Activated naive CD8-positive, alpha-beta T cell treated with anti-CD3 and anti-CD28 coated beads, Interleukin-2, amount 50 U/mL, for 16 hours (primary cell): ENCODE measurements around the gene MOK.

ENCODE experiments used
- DNase-seq: peaks from one replicate; pipeline ENCODE4 v3.0.0-alpha.2; 2020; ENCODE audit warnings: low read depth, low spot score

The MOK gene

DNA sequence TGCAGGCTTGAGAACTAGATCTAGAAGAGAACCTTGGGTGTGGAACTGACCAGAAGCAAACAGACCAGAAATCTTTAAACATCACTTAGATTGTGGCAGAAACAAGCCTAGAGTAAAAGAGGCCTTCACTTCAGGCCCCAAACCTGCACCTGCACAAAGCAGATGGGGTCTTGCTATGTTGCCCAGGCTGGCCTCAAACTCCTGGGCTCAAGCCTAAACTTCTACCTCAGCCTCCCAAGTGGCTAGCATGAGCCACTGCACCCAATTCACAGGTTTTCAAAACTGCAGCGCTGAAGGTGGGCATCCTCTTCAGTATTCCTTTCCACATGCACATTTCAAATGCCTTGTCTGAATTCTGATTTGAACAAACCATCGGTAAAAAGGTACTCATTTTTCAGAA is 19.9 kb downstream of the MOK start:
- no peak for DNase-seq

DNA sequence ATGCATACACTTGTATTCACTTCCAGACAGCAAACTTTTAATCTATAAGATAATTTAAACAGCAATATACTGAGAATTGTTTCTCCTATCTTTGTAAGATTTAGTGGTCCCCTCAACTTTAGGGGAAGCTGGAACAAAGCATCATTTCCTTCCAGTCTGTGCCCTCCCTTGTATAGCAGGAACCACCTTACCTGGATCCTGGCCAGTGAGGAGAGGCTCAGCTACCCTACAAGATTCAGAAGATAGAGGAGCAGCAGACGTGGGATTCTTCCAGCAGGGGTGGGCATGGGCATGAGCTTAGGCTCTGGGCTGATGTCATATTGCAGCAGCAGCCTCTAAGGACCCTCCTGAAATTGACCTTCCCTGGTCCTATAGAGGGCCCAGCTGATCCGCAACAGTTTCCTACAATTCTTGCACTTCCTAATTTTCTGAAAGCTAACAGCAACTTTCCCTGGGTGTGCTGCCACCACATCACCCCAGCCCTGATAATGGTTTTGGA is 21.3 kb downstream of the MOK start:
- no peak for DNase-seq

DNA sequence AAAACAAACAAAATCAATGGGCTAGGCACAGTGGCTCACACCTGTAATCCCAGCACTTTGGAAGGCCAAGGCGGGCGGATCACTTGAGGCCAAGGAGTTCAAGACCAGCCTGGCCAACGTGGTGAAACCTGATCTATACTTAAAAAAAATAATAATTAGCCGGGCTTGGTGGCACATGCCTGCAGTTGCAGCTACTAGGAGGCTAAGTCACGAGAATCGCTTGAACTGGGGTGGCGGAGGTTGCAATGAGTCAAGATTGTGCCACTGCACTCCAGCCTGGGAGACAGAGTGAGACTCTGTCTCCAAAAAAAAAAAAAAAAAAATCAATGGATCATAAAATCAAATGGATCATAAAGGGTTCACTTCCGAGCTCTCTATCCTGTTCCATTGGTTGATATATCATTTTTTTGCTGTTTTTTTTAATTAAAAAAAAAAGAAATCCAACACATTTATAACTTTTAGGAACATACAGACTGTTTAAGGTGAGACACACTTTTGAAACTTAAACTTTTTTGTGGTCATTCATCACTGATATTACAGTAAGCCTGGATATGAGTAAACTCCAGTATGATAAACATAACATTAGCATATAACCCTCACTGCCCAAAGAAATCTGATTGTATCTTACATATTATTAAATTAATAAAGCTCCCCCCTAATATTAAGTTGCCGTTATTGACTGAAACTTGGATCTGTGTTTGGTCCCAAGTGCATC is 22.1 kb downstream of the MOK start:
- no peak for DNase-seq

DNA sequence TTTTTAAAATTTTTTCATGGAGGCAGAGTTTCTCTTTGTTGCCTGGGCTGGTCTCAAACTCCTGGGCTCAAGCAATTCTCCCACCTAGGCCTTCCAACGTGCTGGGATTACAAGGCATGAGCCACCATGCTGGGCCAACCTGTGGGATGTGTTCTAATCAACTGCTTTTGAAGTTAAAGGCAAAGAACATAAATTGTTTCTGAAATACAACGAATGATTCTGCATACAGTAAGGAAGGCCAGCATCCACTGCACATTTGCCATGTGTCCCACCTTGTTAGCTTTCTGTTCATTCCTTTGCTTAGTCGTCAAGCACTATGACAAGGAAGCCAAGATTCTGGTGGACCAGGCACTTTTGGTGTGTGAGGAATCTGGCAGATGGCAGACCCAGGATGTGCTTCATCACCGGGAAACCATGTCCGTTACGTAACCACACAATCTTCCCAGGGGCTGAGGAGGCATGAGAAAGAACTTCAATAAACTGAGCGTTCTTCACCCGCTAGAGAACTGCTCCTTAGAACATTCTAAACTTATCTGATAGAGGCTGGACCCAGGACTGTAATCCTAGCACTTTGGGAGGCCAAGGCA is 24.5 kb downstream of the MOK start:
- no peak for DNase-seq

DNA sequence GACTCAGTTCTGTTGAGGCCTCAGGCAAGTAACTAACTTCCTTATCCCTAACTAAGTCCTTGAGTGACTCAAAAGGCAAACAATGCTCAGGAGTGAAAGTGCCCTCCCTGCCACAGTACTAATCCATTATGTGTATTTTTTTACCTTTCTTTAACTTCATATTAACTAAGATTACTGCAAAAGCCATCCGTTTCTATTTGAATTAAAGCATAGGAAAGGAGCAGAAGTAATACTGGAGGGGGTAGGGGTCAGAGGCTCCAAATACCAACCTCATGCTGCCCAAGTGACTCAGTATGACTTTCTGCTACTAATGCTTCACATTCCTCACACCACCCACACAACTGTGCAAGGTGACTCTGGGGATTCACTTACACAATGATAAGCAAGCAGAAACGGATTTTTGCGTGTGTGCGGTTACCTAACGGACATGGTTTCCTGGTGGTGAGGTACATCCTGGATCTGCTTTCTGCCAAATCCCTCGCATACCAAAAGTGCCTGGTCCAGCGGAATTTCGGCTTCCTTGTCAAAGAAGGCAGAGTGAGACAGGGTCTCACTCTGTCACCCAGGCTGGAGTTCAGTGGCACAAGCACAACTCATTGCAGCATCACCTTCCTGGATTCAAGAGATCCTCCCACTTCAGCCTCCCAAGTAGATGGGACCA is 25.1 kb downstream of the MOK start:
- no peak for DNase-seq

DNA sequence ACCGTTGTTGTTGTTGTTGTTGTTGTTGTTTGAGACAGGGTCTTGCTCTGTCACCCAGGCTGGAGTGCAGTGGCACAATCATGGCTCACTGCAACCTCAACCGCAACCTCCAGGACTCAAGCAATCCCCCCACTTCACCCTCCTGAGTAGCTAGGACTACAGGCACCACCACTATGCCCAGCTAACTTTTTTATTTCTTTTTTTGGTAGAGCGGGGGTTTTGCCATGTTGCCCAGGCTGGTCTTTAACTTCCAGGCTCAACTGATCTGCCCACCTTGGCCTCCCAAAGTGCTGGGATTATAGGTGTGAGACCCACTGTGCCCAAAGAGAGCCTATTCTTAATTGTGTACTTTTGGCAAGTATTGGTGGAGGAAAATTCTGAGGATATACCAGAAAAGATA is 25.7 kb downstream of the MOK start:
- DNase-seq = no peak

DNA sequence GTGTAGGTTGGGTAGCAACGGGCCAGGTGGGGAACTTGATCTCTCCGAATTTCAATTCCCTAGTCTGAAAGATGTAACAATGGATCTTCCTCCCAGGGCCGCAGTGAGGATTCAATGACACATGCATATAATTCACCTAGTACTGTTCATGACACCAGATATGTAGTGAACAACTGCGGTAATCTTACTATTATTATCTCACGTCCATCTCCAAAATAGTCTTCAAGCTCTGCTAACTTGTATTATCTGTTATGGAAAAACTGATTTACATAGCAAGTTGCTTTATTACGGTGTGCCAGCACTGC is 26.4 kb downstream of the MOK start:
- DNase-seq = no peak

DNA sequence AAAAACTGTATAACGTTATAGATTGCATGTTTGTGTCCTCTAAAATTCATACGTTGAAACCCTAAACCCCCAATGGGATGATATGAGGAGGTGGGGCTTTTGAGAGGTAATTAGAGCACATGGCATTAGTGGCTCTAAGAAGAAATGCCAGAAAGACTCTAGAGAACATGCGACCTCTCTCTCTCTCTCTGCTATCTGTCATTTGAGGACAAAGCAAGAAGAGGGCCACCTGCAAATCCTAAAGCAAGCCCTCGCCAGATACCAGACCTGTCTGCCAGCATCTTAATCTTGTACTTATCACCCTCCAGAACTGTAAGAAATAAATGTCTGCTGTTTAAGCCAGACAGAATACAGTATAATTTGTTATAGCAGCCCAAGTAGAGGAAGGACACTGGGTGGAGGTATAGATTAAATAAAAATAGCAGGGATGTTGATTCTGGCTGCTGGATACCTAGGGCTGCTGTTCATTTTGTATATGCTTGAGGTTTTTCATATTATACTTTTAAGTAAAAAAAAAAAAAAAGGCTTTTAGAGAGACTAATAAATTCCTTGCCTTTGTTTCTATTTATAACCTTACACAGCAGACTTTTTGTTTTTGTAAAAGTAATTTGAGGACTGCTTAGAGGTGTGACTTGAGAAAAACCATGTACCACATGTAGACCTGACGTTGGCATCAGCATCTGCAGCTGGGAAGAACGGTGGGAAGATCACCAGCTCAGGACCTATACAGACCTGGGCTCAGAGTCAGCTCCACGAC is 26.9 kb downstream of the MOK start:
- DNase-seq = no peak

DNA sequence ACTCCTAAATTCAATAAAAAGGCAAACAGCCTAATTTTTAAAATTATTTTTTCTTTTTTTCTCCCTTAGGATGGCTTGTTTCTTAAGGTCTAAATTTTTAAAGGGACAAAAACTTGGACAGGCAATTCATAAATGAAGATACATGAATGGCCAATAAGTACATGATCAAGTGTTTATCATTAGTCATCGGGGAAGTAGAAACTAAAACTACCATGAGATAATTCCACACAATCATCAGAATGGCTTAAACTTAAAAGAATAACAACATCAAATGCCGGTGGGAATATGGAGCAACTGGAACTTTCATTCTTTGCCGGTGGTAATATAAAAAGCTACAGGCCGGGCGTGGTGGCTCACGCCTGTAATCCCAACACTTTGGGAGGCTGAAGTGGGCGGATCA is 29.1 kb downstream of the MOK start:
- no peak for DNase-seq

DNA sequence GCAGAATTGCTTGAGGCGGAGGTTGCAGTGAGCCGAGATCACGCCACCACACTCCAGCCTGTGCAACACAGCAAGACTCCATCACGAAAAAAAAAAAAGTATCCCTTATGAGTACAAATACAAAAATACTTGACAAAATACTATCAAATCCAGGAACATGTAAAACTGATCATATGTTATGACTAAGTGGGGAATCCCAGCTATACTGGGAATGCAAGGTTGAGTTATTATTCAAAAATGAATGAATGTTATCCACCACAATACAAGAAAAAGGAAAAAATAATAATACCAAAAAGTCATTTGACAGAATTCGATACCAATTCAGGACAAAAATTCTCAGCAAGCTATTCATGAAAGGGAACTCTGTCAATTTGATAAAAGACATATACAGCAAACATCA is 32.6 kb downstream of the MOK start:
- no peak for DNase-seq

DNA sequence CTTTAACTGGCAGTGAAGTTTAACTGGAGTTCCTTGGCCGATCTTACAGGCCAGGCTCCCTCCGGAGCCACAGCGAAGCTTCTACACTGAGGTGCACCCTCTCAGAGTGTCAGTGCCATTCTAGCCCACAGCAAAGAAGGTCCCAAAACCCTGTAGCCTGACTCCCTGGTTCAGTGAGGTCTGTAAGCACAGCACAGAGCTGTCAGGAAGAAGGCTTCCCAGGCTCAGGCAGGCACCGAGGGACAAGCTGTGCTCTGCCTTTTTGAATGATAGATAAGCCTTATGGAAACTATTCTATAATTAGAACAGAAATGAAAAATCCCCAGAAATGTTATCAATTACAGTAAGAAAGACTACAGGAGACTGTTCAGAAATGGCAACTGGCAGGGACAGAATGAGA is 40.2 kb downstream of the MOK start:
- no peak for DNase-seq

DNA sequence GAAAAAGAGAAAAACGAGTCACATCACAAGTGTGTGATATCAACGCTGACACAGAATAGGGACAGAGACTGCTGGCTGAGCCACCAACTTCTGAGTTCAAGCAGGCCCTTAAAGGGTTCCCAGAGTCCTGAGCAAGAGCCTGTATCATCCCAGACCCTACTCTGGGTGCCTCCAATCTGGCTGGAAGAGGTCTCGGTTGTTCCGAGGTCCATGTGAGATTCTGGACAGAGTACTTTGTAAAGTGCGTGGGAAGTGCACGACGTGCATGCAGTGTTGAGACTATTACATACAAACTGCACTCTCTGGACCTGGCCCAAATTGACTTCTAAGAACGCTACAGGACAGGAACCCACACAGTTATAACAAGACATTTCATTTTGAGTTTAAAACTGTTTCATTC is 40.6 kb downstream of the MOK start:
- no peak for DNase-seq

DNA sequence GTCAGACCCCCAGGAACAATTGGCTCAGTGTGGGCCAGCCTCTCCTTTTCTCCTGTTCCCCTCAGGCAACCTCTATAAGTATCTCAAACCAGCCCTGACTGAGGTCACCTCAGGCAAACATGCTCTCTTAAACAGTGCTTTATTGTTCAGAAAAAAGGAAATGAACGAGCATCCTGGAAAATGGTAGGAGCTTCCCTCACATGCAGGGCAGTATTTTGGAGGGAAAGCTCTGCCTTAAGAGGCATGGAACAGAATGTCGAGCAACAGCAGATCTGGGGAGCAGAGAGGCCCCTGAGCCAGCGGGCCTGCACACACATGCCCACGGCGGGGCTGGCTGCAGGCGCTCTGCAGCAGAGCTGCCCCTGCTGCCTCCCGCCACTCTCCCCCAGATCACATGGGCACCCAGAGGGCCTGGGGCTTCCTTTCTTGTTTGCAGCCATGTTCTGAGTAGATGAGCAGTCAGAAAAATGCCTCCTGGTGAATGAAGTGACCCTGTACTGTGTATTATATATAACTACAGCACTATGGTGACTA is 42.0 kb downstream of the MOK start:
- no peak for DNase-seq

DNA sequence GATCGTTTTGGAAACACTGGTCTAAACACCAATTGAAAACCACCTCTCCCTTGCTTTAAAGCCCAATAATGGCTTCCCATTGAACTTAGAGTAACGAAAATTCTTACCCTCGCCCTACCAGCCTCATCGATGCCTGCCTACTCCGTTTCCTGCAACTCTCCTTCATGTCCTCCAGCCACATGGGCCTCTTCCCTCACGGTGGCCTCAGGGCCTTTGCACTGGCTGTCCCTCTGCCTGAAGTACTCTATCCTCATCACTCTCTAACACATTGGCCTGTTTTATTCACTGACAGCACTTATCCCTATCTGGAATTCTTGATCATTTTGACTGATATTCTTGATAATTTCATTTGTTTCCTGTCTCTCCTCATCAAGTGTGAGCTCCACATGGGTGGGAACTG is 46.8 kb downstream of the MOK start:
- no peak for DNase-seq

DNA sequence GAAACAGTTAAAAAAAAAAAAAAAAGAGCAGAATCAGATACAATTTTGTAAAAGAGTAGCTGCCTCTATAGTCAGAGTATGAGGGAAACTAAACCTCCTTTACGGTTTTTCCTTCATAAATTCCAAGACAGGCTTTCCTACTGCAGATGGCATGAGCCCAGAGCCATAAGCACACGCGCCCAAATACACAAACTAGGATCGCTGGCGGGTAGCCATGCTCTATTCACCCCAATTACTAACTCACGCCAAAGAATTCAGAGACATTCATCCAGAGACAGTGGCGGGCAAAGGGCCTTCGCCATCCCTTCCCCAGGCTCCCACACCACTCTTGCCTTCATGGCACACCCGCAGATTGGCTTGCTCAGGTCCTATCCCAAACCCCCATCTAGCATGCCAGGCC is 48.2 kb downstream of the MOK start:
- DNase-seq = no peak

DNA sequence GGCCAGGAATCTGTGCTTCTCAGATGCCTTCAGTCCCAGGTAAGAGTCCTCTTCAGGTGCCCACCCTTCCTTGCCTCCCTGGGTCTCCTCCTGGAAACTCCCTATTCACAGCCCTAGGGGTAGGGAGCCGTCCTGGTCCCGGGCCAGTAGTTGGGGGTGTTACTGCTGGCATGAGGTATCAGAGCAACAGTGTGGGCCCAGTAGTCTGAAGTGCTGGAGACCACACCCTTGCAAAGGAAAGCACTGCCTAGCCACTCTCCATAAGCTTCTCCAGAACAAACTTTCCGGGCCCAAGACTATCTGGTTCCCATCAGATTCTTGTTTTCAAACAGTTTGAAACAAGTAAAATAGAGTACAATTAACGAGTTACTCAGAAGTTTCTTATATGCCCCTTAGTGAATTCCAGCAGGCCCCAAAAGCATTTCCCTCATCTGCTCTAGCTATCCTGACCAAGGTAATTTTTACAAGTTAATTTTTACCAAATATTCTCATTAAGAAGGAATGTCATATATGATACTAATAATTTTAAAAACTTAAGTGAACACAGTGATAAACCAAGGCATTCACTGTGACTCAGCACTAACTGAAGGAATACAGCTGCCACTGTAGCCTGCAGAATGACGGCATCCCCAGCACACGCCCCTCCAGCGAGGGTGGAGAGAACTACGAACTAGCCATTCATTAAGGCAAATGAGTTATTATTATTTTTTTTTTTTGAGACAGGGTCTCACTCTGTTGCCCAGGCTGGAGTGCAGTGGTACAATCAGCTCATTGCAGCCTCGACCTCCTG is 49.4 kb downstream of the MOK start:
- DNase-seq = no peak

DNA sequence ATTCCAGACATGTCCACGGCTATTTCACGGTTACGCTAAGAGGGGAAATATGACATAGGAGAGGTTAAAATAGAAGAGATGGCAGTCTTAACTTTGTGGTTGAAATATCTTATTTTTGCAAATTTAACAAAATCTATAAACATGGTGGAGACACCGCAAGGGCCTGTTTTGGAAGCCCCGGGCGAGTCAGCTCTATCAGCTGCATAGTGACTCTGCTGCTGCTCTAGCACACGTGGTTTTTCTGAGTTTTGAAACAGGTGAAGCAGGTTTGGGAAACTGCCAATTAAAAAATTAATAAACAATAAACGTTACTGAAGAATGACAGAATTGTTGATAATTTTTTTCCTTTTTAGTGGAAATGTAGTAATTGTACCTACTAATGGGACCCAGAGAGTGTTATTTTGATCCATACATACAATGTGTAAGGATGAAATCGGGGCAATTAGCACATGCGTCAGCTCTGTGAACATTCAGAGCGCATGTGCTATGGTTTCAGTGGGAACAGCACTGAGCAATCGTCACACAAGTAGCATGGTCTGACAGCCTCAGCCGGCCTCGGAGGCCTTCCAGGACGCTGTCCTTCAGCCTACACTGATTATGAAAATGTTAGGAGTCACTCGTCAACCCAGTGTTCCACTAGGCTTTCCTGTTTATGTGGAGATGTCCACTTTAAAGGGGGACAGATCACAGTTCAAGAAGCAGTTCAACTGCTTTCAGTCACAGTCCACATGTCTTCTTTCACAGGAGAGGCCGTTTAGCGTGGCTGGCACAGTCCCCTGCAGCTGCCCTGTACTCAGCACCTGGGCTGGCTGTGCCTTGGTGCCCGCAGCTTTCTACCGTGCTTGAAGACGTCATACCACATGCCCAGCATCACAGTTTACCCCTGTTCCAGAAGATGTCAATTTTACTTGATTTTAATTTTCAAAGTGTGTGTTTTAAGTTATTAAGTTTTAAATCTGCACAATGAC is 51.8 kb downstream of the MOK start:
- no peak for DNase-seq

DNA sequence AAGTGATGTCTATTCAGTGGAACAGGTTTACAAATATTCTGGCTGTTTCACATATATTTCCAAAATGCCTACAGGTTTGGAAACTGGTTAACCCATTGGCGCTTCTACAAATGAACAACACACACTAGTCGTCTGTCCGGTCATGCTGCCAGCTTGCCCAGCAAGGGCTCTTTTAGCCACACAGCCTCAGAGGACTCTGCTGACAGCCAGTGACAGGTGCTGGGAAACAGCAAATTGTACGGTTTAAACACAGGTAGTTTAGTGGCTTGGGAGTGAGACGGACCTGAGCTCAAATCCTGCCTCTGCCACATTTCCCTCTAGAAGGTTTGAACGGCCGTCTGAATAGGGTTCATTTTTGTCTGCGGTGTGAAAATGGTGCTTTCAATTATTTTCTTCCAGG is 53.8 kb downstream of the MOK start:
- DNase-seq = no peak

DNA sequence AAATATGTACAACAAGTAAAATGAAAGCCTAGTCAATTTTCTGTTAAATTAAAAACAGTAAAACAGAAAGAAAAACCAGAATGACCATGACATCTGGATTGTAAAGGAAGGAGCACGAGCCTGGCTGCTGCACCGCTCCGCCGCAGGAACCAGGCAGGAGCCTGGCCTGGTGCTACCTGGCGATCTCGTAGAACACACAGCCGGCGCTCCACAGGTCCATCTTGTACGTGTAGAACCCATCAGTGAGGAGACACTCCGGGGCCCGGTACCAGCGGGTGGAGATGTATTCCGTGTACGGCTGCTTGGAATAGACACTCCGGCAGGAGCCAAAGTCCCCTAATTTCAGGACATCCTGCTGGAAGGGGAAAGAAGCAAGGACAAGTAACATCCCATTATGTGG is 54.3 kb downstream of the MOK start:
- no peak for DNase-seq

DNA sequence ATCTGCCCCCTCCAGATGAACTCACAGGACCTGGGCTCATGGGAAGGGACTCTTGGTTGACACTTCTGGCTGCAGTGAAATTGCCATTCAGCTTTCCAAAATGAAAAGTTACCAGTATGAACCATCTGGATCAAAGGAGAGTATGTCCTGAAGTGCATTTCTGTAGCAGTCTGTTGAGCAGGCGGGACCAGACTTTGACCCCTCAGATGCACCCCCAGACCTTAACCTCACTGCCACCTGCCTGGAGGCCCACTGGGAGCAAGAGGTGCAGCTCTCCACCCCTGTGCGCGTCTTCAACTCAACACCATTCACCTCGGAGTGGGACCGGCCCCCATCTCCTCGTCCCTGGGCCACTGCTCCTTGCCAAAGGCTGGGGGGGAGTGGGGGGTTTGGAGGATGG is 55.0 kb downstream of the MOK start:
- DNase-seq = no peak
